Thyroid gland (tissue), 4 donors: ENCODE data around the gene MB. TPM values are rescaled to one million over a fixed set of nuclear protein-coding genes. Genes with fewer than 3 reads are reported as not detected.

ENCODE experiments used
- DNase-seq, 2 donors: peaks; one replicate each; pipeline ENCODE4 v3.0.0-alpha.2; 2019
- H3K27ac ChIP-seq, 3 donors: fragments of 200-600 bp; sonication (generic); 1 replicate in 2 of 3; 2 replicates in 1 of 3; pipeline ENCODE4 v1.5.1; 2016 to 2019; ENCODE audit warnings: mild to moderate bottlenecking in 1 of 3, moderate library complexity in 1 of 3
- H3K27me3 ChIP-seq: fragments of 200-600 bp; sonication (generic); one replicate; pipeline ENCODE4 v1.5.1; 2019
- H3K36me3 ChIP-seq, 2 donors: fragments of 200-600 bp; sonication (generic); one replicate each; pipeline ENCODE4 v1.5.1; 2016 to 2019
- H3K4me1 ChIP-seq, 2 donors: fragments of 200-600 bp; sonication (generic); one replicate each; pipeline ENCODE4 v1.5.1; 2017 to 2019
- H3K4me3 ChIP-seq, 3 donors: fragments of 200-600 bp; sonication (generic); replicated peaks in 1 of 3; 1 replicate in 2 of 3; 2 replicates in 1 of 3; pipeline ENCODE4 v1.5.1; 2016; ENCODE audit warnings: mild to moderate bottlenecking in 1 of 3
- H3K9me3 ChIP-seq: fragments of 200-600 bp; sonication (generic); one replicate; pipeline ENCODE4 v1.5.1; 2017
- POLR2A ChIP-seq, 2 donors: fragments of 450-650 bp; IDR thresholded peaks; one replicate each; pipeline ENCODE4 v1.6.1; 2017; ENCODE audit warnings: antibody characterized with exemption in 2 of 2, mild to moderate bottlenecking in 2 of 2, moderate library complexity in 1 of 2
- WGBS, 2 donors: methylation state at CpG; one replicate each; pipeline ENCODE4 v1.1.5; 2017; 5-methylcytosine and 5-hydroxymethylcytosine counted together
- intact Hi-C: fragments of 100-400 bp; cut with DNase I; formaldehyde crosslinking; loops from one replicate; pipeline ENCODE4 v1.15.1; 2023
- total RNA-seq, 4 donors: library from RNA; depleted of rRNA; stranded (reverse); fragments of >200 nt; gene quantifications; one replicate each; pipeline ENCODE4 v1.2.3, GENCODE V29; 2016
- TF ChIP-seq, protein P1 (sequence below), 6 experiments: fragments of 200-600 bp in 3 of 6; fragments of 450-650 bp in 3 of 6; sonication (generic) in 3 of 6; IDR thresholded peaks; one replicate each; pipeline ENCODE4 v1.5.1; 2016 to 2019; ENCODE audit warnings: antibody characterized with exemption in 6 of 6, mild to moderate bottlenecking in 2 of 6, inconsistent platforms in 1 of 6, moderate library complexity in 1 of 6

The MB gene
- total RNA-seq, 4 donors from 2014 or later: 0.45 to 1.8 TPM; not detected in 2

DNA sequence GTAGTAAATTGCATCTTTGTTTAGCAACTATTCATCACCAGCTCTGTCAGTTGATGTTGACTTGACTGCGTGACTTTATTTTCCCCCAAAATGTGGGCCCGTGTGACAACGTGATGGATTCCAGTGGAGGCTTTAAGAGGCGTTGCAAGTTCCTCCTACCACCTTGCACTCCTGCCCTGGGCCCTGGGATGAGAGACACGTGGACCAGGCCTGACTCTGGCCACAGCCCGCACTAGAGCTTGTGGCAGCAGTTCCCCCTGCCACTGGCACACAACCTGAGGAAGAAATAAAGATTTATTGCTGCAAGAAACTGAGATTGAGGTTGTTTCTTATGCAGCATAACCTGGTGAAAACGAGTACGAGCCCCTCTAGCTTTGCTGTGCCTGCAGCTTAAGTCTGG is 44.6 kb downstream of the MB start:
- no peak for DNase-seq
- Histone ChIP-seq H3K27me3 (no peaks in the 10 kb centered on the region), H3K4me1 (peaks cover 0 to 7% of the 10 kb centered on the region in 2 donors), H3K9me3 (no peaks in the 10 kb centered on the region), H3K27ac (no peak overlapping the region), H3K36me3 (no peaks in the 10 kb centered on the region), H3K4me3 (no peak overlapping the region)
- 83 to 89% methylated on average over 8 of the region's 8 CpGs for WGBS, 2 donors
- intact Hi-C loops: no loop called here
- TF ChIP-seq, protein P1, sequence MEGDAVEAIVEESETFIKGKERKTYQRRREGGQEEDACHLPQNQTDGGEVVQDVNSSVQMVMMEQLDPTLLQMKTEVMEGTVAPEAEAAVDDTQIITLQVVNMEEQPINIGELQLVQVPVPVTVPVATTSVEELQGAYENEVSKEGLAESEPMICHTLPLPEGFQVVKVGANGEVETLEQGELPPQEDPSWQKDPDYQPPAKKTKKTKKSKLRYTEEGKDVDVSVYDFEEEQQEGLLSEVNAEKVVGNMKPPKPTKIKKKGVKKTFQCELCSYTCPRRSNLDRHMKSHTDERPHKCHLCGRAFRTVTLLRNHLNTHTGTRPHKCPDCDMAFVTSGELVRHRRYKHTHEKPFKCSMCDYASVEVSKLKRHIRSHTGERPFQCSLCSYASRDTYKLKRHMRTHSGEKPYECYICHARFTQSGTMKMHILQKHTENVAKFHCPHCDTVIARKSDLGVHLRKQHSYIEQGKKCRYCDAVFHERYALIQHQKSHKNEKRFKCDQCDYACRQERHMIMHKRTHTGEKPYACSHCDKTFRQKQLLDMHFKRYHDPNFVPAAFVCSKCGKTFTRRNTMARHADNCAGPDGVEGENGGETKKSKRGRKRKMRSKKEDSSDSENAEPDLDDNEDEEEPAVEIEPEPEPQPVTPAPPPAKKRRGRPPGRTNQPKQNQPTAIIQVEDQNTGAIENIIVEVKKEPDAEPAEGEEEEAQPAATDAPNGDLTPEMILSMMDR (IDR thresholded peaks at IDR 0.05): no peak
- TF ChIP-seq POLR2A (IDR thresholded peaks at IDR 0.05): no peak

DNA sequence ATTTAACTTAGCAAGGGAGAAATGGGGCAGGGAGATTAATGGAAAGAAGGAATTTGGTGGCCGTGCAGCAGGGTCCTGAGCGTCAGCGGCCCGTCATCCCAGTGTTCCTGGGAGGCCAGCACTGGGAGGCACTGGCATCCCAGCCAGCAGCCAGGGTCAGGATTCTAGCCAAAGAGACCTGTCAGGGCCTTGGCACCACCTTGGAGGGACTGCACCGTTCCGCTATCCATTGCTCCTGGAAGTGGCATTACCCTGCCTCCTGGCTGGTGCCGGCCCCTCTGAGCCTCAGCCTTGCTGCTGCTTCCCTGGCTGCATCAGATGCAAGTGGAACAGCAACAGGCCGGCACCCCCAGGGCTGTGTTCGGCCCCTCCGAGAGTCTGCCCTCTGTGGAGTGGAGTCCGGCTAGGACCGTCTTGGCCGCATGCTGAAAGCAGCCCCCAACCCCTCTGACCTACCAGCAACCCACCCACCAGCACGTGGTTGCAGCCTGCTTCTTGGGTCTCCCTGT is 46.4 kb downstream of the MB start:
- H3K36me3 ChIP-seq: no peaks in the 10 kb centered on the region
- no peaks in the 10 kb centered on the region for H3K9me3 ChIP-seq
- H3K27ac ChIP-seq: no peak overlapping the region
- WGBS, 2 donors: 86 to 93% methylated on average over 10 to 11 of the region's 14 CpGs
- DNase-seq: no peak
- intact Hi-C loops: no loop called here
- TF ChIP-seq, protein P1 (IDR thresholded peaks at IDR 0.05): no peak
- no peak for TF ChIP-seq POLR2A (IDR thresholded peaks at IDR 0.05)
- H3K4me3 ChIP-seq: no peak overlapping the region
- H3K27me3 ChIP-seq: no peaks in the 10 kb centered on the region
- H3K4me1 ChIP-seq: peaks cover 0 to 7% of the 10 kb centered on the region in 2 donors

DNA sequence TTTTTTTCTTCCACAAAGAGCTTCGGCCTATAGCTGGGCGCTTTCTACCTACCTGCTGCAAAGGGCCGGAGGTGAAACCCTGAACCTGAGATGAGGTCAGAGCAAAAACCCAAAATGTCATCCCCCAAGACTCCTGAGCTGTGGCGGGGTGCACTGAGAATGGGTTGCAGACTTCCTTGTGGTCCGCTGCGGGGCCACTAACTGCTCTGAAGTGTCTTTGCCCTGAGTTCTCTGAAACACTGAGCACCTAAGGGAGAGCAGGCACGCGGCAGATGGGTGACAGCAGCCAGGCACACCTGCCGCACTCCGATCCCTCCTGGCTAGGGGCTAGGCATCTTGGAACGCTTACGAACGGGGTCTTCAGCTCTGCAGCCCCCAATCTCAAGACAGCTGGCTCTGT is 47.2 kb downstream of the MB start:
- DNase-seq: no peak
- WGBS, 2 donors: 92 to 97% methylated on average over 10 to 13 of the region's 13 CpGs
- Histone ChIP-seq H3K27ac (no peak overlapping the region), H3K4me3 (no peak overlapping the region), H3K27me3 (no peaks in the 10 kb centered on the region), H3K36me3 (no peaks in the 10 kb centered on the region), H3K4me1 (peaks cover 0 to 7% of the 10 kb centered on the region in 2 donors), H3K9me3 (no peaks in the 10 kb centered on the region)
- intact Hi-C loops: no loop called here
- no peak for TF ChIP-seq POLR2A (IDR thresholded peaks at IDR 0.05)
- TF ChIP-seq, protein P1 (IDR thresholded peaks at IDR 0.05): no peak

DNA sequence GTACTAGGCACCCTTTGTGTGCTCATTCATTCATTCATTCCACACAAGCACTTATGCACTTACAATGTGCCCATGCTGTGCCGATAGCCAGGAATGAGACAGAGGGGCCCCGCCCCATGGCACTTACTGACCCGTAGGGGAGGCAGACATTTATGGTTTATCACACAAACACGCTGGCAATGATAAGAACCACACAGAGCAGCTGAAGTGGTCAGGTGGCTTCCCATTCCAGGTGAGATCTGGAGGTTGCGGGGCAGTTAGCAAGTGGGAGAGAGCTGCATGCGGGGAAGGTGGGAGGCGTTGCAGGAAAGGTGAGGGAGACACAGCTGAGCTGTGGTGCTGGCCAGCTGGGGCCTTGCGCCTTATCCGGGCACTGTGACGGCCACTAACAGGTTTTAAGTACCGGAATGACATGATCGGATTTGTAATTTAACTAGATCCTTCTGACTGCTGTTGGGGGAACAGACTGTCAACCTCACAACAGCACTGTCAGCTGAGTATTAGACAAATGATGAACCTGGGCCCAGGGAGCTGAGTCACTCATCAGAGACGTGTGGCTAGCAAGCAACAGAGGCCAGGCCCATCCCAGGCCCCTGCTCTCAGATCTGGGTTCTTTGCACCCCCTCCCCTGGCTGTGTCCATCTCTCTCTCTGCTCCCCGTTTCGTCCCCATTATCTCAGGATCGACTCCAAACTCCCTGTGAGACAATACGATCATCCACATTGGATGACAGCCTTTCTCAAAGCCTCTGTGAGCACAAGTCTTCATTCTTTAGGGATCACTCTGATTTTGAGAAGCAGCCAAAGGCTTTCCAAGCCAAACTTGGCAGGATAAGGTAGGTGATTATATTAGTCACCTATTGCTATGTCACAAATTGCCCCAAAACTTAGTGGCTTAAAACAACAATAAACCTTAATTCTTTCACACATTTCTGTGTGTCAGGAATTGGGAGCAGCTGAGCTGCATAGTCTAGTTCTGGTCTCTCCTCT is 48.1 kb downstream of the MB start:
- Histone ChIP-seq H3K36me3 (no peaks in the 10 kb centered on the region), H3K27me3 (no peaks in the 10 kb centered on the region), H3K9me3 (no peaks in the 10 kb centered on the region), H3K27ac (no peak overlapping the region), H3K4me3 (no peak overlapping the region), H3K4me1 (peaks cover 0 to 7% of the 10 kb centered on the region in 2 donors)
- TF ChIP-seq, protein P1 (IDR thresholded peaks at IDR 0.05): no peak
- TF ChIP-seq POLR2A (IDR thresholded peaks at IDR 0.05): no peak
- 81 to 83% methylated on average over 17 of the region's 17 CpGs for WGBS, 2 donors
- no peak for DNase-seq
- intact Hi-C loops: no loop called here
